ENCODE measurements around the gene CUL1. TPM values are rescaled to one million over a fixed set of nuclear protein-coding genes. Genes with fewer than 3 reads are reported as not detected.

Gene CUL1
- total RNA-seq, 1 donor = 39.8 TPM

- peaks cover 5% of the 10 kb centered on the region for H3K4me1 ChIP-seq (ENCODE audit: insufficient read depth, low read length)
- no peak for TF ChIP-seq CTCF (IDR thresholded peaks at IDR 0.05; ENCODE audit: extremely low read depth, low read depth, low read length)
- no peaks in the 10 kb centered on the region for H3K27me3 ChIP-seq (ENCODE audit: insufficient read depth, low read length)
- no peak overlapping the region for H3K4me3 ChIP-seq (ENCODE audit: insufficient read depth, low read length)
- H3K9me3 ChIP-seq (ENCODE audit: low read depth, low read length) = no peaks in the 10 kb centered on the region
- no peak overlapping the region for H3K4me2 ChIP-seq (ENCODE audit: insufficient read depth, low read length)
- H3K27ac ChIP-seq (ENCODE audit: low read depth, low read length) = no peak overlapping the region
- peaks cover 86% of the 10 kb centered on the region for H4K20me1 ChIP-seq (ENCODE audit: insufficient read depth, low read length)
- H2AFZ ChIP-seq (ENCODE audit: low read length) = no peak overlapping the region
- DNase-seq (ENCODE audit: insufficient read length, low spot score, missing footprints) = no peak
- H3K36me3 ChIP-seq (ENCODE audit: insufficient read depth, low read length) = no peaks in the 10 kb centered on the region
- H3K79me2 ChIP-seq (ENCODE audit: insufficient read depth, low read length) = peaks cover 100% of the 10 kb centered on the region
Measured at GRCh38 chr7:148721390-148721789, 22.7 kb downstream of the CUL1 start.

- Histone ChIP-seq H2AFZ (ENCODE audit: low read length) (no peak overlapping the region), H4K20me1 (ENCODE audit: insufficient read depth, low read length) (peaks cover 83% of the 10 kb centered on the region)
- no peak for DNase-seq (ENCODE audit: insufficient read length, low spot score, missing footprints)
Measured at GRCh38 chr7:148722340-148723165, 23.9 kb downstream of the CUL1 start.

GRCh38 chr7:148723166-148723559 is 24.5 kb downstream of the CUL1 start:
- no peak overlapping the region for H3K4me2 ChIP-seq (ENCODE audit: insufficient read depth, low read length)
- peaks cover 100% of the 10 kb centered on the region for H3K79me2 ChIP-seq (ENCODE audit: insufficient read depth, low read length)
- no peaks in the 10 kb centered on the region for H3K27me3 ChIP-seq (ENCODE audit: insufficient read depth, low read length)
- H2AFZ ChIP-seq (ENCODE audit: low read length) = no peak overlapping the region
- H3K36me3 ChIP-seq (ENCODE audit: insufficient read depth, low read length) = no peaks in the 10 kb centered on the region
- no peaks in the 10 kb centered on the region for H3K9me3 ChIP-seq (ENCODE audit: low read depth, low read length)
- no peak overlapping the region for H3K27ac ChIP-seq (ENCODE audit: low read depth, low read length)
- TF ChIP-seq CTCF (IDR thresholded peaks at IDR 0.05; ENCODE audit: extremely low read depth, low read depth, low read length) = no peak
- H3K4me1 ChIP-seq (ENCODE audit: insufficient read depth, low read length) = peaks cover 5% of the 10 kb centered on the region
- peaks cover 83% of the 10 kb centered on the region for H4K20me1 ChIP-seq (ENCODE audit: insufficient read depth, low read length)
- DNase-seq (ENCODE audit: insufficient read length, low spot score, missing footprints) = no peak
- H3K4me3 ChIP-seq (ENCODE audit: insufficient read depth, low read length) = no peak overlapping the region

More at GRCh38 chr7:148722340-148723165, 23.9 kb downstream of the CUL1 start:
- Histone ChIP-seq H3K36me3 (ENCODE audit: insufficient read depth, low read length) (no peaks in the 10 kb centered on the region), H3K79me2 (ENCODE audit: insufficient read depth, low read length) (peaks cover 100% of the 10 kb centered on the region), H3K9me3 (ENCODE audit: low read depth, low read length) (no peaks in the 10 kb centered on the region), H3K27me3 (ENCODE audit: insufficient read depth, low read length) (no peaks in the 10 kb centered on the region), H3K4me2 (ENCODE audit: insufficient read depth, low read length) (no peak overlapping the region), H3K4me3 (ENCODE audit: insufficient read depth, low read length) (no peak overlapping the region), H3K27ac (ENCODE audit: low read depth, low read length) (no peak overlapping the region), H3K4me1 (ENCODE audit: insufficient read depth, low read length) (peaks cover 5% of the 10 kb centered on the region)
- TF ChIP-seq CTCF (IDR thresholded peaks at IDR 0.05; ENCODE audit: extremely low read depth, low read depth, low read length) = no peak

GRCh38 chr7:148723846-148724245 is 25.1 kb downstream of the CUL1 start:
- no peak for DNase-seq (ENCODE audit: insufficient read length, low spot score, missing footprints)
- Histone ChIP-seq H4K20me1 (ENCODE audit: insufficient read depth, low read length) (peaks cover 81% of the 10 kb centered on the region), H3K4me1 (ENCODE audit: insufficient read depth, low read length) (peaks cover 5% of the 10 kb centered on the region), H3K4me2 (ENCODE audit: insufficient read depth, low read length) (no peak overlapping the region), H3K27ac (ENCODE audit: low read depth, low read length) (no peak overlapping the region), H2AFZ (ENCODE audit: low read length) (no peak overlapping the region), H3K9me3 (ENCODE audit: low read depth, low read length) (no peaks in the 10 kb centered on the region), H3K79me2 (ENCODE audit: insufficient read depth, low read length) (peaks cover 100% of the 10 kb centered on the region), H3K27me3 (ENCODE audit: insufficient read depth, low read length) (no peaks in the 10 kb centered on the region), H3K4me3 (ENCODE audit: insufficient read depth, low read length) (no peak overlapping the region), H3K36me3 (ENCODE audit: insufficient read depth, low read length) (no peaks in the 10 kb centered on the region)
- TF ChIP-seq CTCF (IDR thresholded peaks at IDR 0.05; ENCODE audit: extremely low read depth, low read depth, low read length) = no peak

Measured in osteoblast (primary cell).